Naive B cell (primary cell): Measurements from ENCODE around the gene IL7R. TPM values are rescaled to one million over a fixed set of nuclear protein-coding genes. Genes with fewer than 3 reads are reported as not detected.
A peak's percentile ranks its signal among the peaks of the same experiment; 100 is the strongest.

Experiments used
- ATAC-seq, 2 donors: fragments of 150-1000 bp; cut with Tn5 transposase; 2 replicates each; pipeline ENCODE4 v1.10.0; 2021; ENCODE audit warnings: low read depth in 2 of 2, mild to moderate bottlenecking in 2 of 2, moderate library complexity in 2 of 2
- DNase-seq: peaks from one replicate; pipeline ENCODE4 v3.0.0; 2022
- H3K27ac Mint-ChIP-seq, 6 donors: one replicate each; pipeline ENCODE4 v1.8.0; 2020 to 2022; ENCODE audit warnings: mild to moderate bottlenecking in 6 of 6, mixed read lengths in 6 of 6, moderate library complexity in 5 of 6, inconsistent platforms in 2 of 6
- H3K27me3 Mint-ChIP-seq, 3 donors: one replicate each; pipeline ENCODE4 v1.8.0; 2021 to 2022; ENCODE audit warnings: mixed read lengths in 3 of 3, mild to moderate bottlenecking in 1 of 3
- H3K36me3 Mint-ChIP-seq, 2 donors: one replicate each; pipeline ENCODE4 v1.8.0; 2020 to 2022; ENCODE audit warnings: mixed read lengths in 2 of 2, inconsistent platforms in 1 of 2, mild to moderate bottlenecking in 1 of 2
- H3K4me1 Mint-ChIP-seq, 3 donors: one replicate each; pipeline ENCODE4 v1.8.0; 2020 to 2022; ENCODE audit warnings: mixed read lengths in 3 of 3, inconsistent platforms in 1 of 3, mild to moderate bottlenecking in 1 of 3, moderate library complexity in 1 of 3
- H3K4me3 Mint-ChIP-seq, 8 donors: one replicate each; pipeline ENCODE4 v1.8.0; 2020 to 2022; ENCODE audit warnings: mild to moderate bottlenecking in 8 of 8, mixed read lengths in 8 of 8, moderate library complexity in 8 of 8, inconsistent platforms in 2 of 8
- H3K9me3 Mint-ChIP-seq, 7 donors: one replicate each; pipeline ENCODE4 v1.8.0; 2020 to 2022; ENCODE audit warnings: mixed read lengths in 7 of 7, mild to moderate bottlenecking in 5 of 7, inconsistent platforms in 2 of 7, moderate library complexity in 1 of 7
- polyA plus RNA-seq, 6 donors: library from polyadenylated mRNA; unstranded; fragments of 300-500 nt; fragmentation: Illumina TruSeq; gene quantifications; one replicate each; pipeline ENCODE4 v1.2.3, GENCODE V29; 2021; ENCODE audit warnings: low read depth in 6 of 6

The IL7R gene, protein sequence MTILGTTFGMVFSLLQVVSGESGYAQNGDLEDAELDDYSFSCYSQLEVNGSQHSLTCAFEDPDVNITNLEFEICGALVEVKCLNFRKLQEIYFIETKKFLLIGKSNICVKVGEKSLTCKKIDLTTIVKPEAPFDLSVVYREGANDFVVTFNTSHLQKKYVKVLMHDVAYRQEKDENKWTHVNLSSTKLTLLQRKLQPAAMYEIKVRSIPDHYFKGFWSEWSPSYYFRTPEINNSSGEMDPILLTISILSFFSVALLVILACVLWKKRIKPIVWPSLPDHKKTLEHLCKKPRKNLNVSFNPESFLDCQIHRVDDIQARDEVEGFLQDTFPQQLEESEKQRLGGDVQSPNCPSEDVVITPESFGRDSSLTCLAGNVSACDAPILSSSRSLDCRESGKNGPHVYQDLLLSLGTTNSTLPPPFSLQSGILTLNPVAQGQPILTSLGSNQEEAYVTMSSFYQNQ
- 1 to 10 TPM in 5 of 6 donors, under 1 TPM in 1; 0.37 to 5.2 (median 2.2) TPM for polyA plus RNA-seq

DNA sequence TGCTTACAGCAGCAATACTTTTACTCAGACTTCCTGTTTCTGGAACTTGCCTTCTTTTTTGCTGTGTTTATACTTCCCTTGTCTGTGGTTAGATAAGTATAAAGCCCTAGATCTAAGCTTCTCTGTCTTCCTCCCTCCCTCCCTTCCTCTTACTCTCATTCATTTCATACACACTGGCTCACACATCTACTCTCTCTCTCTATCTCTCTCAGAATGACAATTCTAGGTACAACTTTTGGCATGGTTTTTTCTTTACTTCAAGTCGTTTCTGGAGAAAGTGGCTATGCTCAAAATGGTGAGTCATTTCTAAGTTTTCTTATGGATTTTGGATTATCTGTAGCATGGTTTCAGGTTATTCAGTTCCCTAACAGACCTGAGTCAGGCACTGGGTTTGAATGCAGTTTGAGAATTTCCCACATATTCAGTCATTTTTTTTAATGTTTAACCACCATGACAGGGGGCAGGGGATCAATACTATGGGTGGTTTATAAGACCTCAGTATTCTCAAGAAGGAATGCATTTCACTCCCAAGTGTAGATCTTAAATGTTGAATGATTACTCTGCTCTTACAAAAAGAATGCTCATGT lies at the start of gene IL7R:
Gene IL7R (plus strand): TSS at position 127 of the 587 bp plus-strand sequence. CDS start 87 bp downstream, at position 214.
- Mint-ChIP-seq H3K27me3 (no peaks in the 10 kb centered on the region), H3K9me3 (peaks cover 0 to 5% (median 0%) of the 10 kb centered on the region in 7 donors), H3K27ac (peak within 1 kb of the TSS in 3 of 6 donors; percentile 7 to 62 (median 57)), H3K4me3 (peak within 1 kb of the TSS in 5 of 8 donors; percentile 2 to 80 (median 33)), H3K4me1 (peaks cover 20 to 43% (median 31%) of the 10 kb centered on the region in 3 donors), H3K36me3 (no peaks in the 10 kb centered on the region)
- DNase-seq (peak; percentile 20), ATAC-seq (peak; percentile 29 to 42)

DNA sequence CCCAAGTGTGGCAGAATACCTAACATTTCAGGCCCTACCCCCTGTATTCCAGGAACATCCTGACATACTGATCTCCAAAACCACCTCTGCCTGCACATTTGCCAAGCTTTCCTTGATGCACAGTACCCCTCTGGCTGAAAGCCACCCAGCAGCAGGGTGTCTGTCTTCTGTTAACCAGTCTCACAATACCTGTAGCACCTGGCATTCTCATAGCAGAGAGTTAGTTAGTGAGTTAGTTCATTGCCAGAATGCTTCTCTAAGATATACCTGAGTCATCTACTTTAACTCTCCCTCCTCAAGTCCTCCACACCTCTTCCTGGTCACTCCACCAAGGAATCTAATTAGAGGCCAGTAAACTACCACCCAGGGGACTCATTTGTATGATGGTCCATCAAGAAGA lies 46.1 kb upstream of the IL7R start:
- peak overlapping the region in 1 of 6 donors; percentile 8 for H3K27ac Mint-ChIP-seq
- no peaks in the 10 kb centered on the region for H3K36me3 Mint-ChIP-seq
- no peaks in the 10 kb centered on the region for H3K27me3 Mint-ChIP-seq
- H3K4me1 Mint-ChIP-seq, result no peaks in the 10 kb centered on the region
- ATAC-seq (no peak), DNase-seq (no peak)
- no peak overlapping the region for H3K4me3 Mint-ChIP-seq
- H3K9me3 Mint-ChIP-seq, result no peaks in the 10 kb centered on the region

DNA sequence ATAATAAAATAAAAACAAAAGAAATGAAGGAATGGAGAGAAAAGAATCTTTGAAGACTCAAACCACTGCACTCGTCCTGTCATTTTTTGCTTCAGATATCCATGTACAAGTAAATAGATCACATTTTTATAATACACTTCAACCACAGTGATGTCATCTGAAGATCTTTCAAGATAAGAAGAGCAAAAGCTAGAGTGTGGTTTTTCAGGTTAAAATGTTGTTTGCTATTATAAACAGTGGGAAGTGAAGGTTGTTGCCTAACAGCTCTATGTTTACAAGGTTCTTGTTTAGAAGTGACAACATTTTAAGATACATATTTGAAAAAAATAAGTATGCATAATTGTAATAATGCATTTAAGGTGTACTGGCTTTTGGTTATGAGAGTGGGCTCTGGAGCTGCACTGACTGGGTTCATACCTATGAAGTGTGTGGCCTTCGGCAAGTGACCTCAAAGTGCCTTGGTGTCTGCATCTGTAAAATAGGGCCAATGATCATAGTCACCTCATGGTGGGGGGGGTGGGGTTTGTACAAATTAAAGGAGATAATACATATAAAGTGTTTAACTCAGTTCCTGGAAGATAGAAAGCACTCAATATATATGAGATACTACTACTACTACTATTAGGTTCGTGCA lies 45.5 kb upstream of the IL7R start:
- no peaks in the 10 kb centered on the region for H3K4me1 Mint-ChIP-seq
- no peak overlapping the region for H3K27ac Mint-ChIP-seq
- no peak for DNase-seq
- H3K27me3 Mint-ChIP-seq, result no peaks in the 10 kb centered on the region
- H3K36me3 Mint-ChIP-seq, result no peaks in the 10 kb centered on the region
- no peaks in the 10 kb centered on the region for H3K9me3 Mint-ChIP-seq
- no peak for ATAC-seq
- H3K4me3 Mint-ChIP-seq, result no peak overlapping the region

DNA sequence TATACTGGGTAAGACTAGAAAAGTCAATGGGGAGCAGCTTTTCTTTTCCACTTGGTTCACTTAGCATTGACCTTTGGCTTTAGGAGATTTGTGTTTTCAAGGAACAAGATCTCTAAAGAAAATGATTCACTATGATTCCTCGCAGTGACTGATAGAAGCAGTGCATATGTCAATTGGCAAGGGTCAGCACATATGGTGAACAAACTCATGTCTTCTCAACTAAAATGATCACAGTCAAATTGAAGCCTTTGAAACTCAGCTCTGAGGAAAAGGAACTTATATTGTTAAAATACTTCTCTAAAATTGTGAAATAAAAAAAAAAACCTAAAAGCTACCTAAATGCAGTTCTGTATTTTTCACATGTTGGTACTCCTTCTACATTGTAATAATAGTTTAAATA lies 43.2 kb upstream of the IL7R start:
- no peaks in the 10 kb centered on the region for H3K4me1 Mint-ChIP-seq
- no peak overlapping the region for H3K4me3 Mint-ChIP-seq
- no peak overlapping the region for H3K27ac Mint-ChIP-seq
- DNase-seq (no peak), ATAC-seq (no peak)
- H3K36me3 Mint-ChIP-seq, result no peaks in the 10 kb centered on the region
- H3K9me3 Mint-ChIP-seq, result no peaks in the 10 kb centered on the region
- H3K27me3 Mint-ChIP-seq, result no peaks in the 10 kb centered on the region

DNA sequence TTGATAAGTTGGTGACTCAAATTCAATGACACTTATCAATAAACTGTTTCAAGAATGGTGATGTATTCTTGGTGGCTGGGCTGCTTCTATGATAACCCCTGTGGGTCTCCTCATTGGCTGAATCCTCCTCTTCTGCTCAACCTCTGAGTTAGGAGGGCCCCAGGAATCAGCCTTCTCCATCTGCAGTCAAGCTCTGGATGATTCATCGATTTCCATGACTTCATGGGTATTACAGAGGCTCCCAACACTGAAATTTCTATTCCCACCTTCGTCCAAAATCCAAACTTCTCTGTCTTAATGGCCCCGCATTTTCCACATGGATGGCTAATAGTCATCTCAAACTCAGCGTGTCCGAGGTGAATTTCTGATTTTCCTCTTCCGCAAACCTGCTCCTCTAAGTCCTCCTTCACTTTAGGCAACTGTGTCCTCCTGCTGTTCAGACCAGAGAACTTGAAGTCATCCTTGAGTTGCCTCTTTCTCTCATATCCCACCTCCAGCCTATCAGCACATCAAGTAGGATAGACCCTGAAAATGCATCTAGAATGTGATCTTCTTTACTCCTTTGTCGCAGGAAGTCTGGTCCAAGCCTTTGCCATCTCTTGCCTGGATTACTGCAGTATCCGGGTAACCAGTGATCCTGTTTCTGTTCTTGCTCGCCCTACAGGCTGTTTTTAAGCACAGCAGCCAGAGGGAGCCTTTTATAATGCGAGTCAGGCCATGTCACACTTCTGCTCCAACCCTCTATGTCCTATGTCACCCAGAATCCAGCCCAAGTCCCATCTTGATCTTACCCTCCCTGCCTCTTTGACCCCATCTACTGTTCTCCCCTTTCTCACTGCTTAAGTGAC lies 41.4 kb upstream of the IL7R start:
- DNase-seq, result no peak
- Mint-ChIP-seq H3K27ac (no peak overlapping the region), H3K27me3 (no peaks in the 10 kb centered on the region), H3K4me3 (no peak overlapping the region), H3K9me3 (no peaks in the 10 kb centered on the region), H3K36me3 (no peaks in the 10 kb centered on the region), H3K4me1 (no peaks in the 10 kb centered on the region)
- ATAC-seq, result no peak

DNA sequence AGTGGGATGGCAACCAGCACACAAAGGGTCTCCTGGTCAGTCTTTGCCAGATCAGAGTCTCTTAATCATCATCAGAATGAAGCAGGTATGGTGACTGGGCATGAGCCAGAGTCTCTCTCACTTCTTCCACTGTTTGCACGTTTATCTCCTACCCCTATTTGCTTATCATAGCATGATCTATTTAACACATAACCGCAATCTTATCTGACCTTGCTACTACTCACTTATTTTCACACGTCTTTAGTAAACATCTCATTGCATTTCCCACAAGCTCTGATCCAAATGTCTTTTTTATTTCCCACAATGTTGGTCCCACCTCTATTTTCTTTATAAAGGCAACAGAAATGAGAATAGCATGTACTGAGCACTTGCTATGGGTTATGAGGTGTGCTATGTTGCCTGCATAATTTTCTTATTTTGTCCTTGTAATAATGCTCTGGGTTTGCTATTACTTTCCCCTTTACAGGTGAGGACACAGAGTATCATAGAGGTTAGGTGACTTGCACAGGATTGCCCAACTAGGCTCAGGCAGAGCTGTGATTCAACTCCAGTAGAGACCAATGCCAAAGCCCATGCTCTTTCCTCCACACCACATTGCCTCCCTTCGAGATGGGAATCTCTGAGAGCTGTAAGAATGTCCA lies 39.7 kb upstream of the IL7R start:
- H3K27ac Mint-ChIP-seq, result no peak overlapping the region
- H3K4me3 Mint-ChIP-seq, result no peak overlapping the region
- no peak for ATAC-seq
- no peak for DNase-seq
- no peaks in the 10 kb centered on the region for H3K9me3 Mint-ChIP-seq
- no peaks in the 10 kb centered on the region for H3K27me3 Mint-ChIP-seq
- no peaks in the 10 kb centered on the region for H3K4me1 Mint-ChIP-seq
- no peaks in the 10 kb centered on the region for H3K36me3 Mint-ChIP-seq

DNA sequence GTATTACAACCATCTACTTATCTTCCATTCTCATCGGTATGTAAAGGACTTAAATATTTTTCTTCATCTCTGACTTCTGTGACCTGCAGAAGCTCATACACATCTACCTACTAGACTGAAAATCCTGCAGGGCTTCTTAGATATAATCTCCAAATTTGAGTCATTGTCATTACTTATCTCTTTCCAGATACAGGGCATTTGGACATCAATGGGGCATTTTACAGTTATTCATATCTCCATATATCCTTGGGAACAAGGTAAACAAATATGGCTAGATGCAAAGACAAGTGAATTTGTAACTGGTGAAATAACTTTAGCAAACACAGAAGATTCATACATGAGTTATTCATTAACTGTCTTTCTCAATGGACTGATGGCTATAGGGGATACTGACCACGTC lies 37.7 kb upstream of the IL7R start:
- H3K27ac Mint-ChIP-seq, result peak overlapping the region in 1 of 6 donors; percentile 2

DNA sequence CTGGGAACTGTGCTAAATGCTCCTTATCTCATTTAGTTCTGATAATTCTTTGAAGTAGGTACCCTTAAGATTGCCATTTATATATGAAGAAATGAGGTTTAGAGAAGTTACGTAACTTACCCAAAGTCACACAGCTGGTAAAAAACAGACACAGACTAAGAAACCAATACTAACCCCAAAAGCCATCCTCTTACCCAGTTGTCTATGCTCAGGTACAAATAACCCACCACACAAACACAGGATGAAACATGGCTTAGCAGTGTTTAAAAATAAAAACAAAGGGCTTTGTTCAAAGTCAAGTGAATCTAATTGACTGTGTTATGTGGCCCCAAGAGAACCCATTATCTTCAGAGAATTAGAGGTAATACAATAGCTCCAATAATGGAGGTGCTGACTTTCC lies 37.0 kb upstream of the IL7R start:
- DNase-seq (no peak), ATAC-seq (no peak)
- no peaks in the 10 kb centered on the region for H3K36me3 Mint-ChIP-seq
- no peak overlapping the region for H3K27ac Mint-ChIP-seq
- H3K4me1 Mint-ChIP-seq, result no peaks in the 10 kb centered on the region
- H3K4me3 Mint-ChIP-seq, result no peak overlapping the region
- H3K9me3 Mint-ChIP-seq, result no peaks in the 10 kb centered on the region
- no peaks in the 10 kb centered on the region for H3K27me3 Mint-ChIP-seq

More for the DNA sequence above, 37.7 kb upstream of the IL7R start:
- ATAC-seq (no peak), DNase-seq (no peak)
- Mint-ChIP-seq H3K27me3 (no peaks in the 10 kb centered on the region), H3K4me3 (no peak overlapping the region), H3K36me3 (no peaks in the 10 kb centered on the region), H3K9me3 (no peaks in the 10 kb centered on the region), H3K4me1 (no peaks in the 10 kb centered on the region)

DNA sequence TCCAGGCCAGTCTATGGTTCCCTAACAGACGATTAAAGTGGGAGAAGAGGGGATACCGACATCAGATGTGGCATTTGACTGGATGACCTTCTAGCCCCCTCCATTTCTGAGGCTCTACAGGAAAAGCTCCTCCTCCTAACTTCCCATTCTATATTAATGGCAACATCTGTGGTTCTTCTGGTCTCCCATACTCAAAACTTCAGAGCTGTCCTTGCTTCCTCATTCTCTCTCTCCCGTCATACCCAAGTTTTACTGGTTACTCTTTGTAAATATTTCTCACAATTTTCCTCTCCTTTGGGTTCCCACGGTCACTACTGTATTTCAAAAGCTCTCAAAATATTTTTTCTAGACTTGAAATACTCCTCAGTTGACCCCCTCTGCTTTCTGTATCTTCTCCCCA lies 36.0 kb upstream of the IL7R start:
- Mint-ChIP-seq H3K4me3 (no peak overlapping the region), H3K27ac (peak overlapping the region in 1 of 6 donors; percentile 61), H3K4me1 (no peaks in the 10 kb centered on the region), H3K36me3 (no peaks in the 10 kb centered on the region), H3K27me3 (no peaks in the 10 kb centered on the region), H3K9me3 (no peaks in the 10 kb centered on the region)
- DNase-seq (no peak), ATAC-seq (no peak)

DNA sequence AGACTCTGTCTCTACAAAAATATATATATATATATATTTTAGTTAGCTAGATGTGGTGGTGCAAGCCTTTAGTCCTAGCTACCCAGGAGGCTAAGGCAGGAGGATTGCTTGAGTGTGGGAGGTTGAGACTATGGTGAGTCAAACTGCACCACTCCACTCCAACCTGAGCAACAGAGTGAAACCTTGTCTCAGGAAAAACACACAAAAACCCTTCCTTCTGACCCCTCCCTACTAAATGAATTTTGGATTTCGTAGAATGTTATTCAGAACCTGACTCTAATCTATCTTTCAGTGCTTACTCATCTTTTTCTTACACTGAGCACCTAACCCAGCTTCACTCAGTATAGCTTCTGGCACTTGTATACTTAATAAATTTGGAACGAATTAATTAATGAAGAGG lies 35.2 kb upstream of the IL7R start:
- Mint-ChIP-seq H3K36me3 (no peaks in the 10 kb centered on the region), H3K9me3 (no peaks in the 10 kb centered on the region), H3K4me3 (no peak overlapping the region), H3K4me1 (no peaks in the 10 kb centered on the region), H3K27me3 (no peaks in the 10 kb centered on the region), H3K27ac (no peak overlapping the region)
- ATAC-seq, result no peak
- no peak for DNase-seq

DNA sequence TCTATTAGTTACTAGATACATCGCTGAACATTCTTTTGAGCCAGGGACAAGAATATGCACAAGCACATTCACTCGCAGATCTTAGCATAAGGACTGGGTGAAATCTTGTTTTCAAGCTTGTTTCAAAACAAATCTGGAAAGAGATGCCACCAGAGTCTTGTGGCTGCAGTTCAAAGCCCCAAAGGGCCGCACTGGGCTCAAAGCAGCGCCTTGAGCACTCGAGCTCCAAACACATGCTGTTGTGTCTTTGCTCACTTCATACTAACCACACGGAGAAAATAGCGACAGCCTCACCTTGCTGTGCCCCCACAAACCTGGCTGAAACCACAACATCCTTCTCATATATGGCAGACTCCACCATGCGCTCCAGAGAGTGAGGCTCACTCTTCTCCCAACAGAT lies 34.2 kb upstream of the IL7R start:
- Mint-ChIP-seq H3K27ac (peak overlapping the region in 1 of 6 donors; percentile 26), H3K36me3 (no peaks in the 10 kb centered on the region), H3K27me3 (no peaks in the 10 kb centered on the region), H3K4me1 (no peaks in the 10 kb centered on the region), H3K4me3 (no peak overlapping the region), H3K9me3 (no peaks in the 10 kb centered on the region)
- ATAC-seq, result no peak
- DNase-seq, result no peak

DNA sequence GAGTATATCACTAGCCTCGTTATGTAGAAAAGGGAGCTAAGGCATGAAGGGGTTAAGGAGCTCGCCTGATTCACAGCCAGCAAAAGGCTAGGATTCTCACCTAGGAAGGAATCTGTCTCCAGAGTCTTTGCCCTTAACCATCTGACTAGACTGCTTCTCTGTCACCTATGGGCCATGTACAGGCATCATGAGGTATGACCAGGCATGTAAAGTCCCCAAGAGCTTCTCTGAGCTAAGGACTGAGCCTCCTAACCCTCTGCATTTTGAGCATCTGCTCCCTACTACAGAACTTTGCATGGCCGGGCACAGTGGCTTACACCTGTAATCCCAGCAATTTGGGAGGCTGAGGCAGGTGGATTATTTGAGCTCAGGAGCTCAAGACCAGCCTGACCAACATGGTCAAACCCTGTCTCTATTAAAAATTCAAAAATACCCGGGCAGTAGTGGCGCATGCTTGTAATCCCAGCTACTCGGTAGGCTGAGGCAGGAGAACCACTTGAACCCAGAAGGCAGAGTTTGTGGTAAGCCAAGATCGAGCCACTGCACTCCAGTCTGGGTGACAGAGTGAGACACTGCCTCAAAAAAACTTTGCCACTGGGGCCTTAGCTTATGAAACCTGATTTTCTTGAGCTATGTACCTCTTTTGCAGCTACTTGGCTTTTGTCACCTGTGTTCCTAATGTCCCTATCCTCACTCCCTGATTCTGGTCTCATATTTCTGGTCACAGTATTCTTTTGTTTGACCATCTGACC lies 33.2 kb upstream of the IL7R start:
- Mint-ChIP-seq H3K27ac (no peak overlapping the region), H3K4me3 (no peak overlapping the region), H3K4me1 (no peaks in the 10 kb centered on the region), H3K9me3 (no peaks in the 10 kb centered on the region), H3K36me3 (no peaks in the 10 kb centered on the region), H3K27me3 (no peaks in the 10 kb centered on the region)
- ATAC-seq, result no peak
- no peak for DNase-seq
